GM12892 (cell line): ENCODE measurements around the gene GOLGA3.
A peak's percentile ranks its signal among the peaks of the same experiment; 100 is the strongest.
"Not testable (repeated sequence)": the region's sequence is repeated elsewhere in the genome, so short reads cannot be mapped to it uniquely, and the experiment has no call there.

Experiments used
- DNase-seq: peaks from one replicate; pipeline ENCODE4 v3.0.0; 2011; ENCODE audit not compliant: insufficient read length
- FAIRE-seq: peaks from 2 replicates; lab custom pipeline; 2011; peaks lifted over from hg19 to GRCh38; lab: Jason Lieb, UNC
- POLR2A ChIP-seq: IDR thresholded peaks from 2 replicates; pipeline ENCODE4 v1.6.1; 2011; ENCODE audit warnings: low read depth, low read length, control low read depth
- POLR2AphosphoS5 ChIP-seq: IDR thresholded peaks from 2 replicates; pipeline ENCODE4 v1.6.1; 2011; ENCODE audit warnings: low read depth, low read length, control low read depth
- TAF1 ChIP-seq: IDR thresholded peaks from 2 replicates; pipeline ENCODE4 v1.6.1; 2011; ENCODE audit warnings: low read depth, mild to moderate bottlenecking, control low read depth, low read length, borderline replicate concordance

GOLGA3 gene

DNA sequence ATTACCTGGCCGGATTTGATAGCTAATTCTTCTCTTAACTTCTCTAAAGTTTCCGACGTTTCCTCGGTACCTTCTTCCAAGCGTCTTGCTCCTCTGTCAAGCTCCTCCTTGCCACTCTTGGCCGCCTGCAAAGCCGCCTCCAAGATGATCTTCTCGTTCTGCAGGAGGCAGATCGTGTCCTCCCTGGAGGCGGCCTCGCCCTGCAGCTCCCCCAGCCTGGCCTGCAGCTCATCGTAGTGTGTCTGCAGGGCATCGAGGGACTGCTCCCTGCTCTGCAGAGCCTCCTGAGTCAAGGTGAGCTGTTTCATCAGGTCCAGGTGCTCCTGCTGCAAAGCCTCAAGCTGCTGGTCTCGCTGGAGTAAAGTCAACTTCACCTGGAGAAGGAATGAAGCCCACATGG is 32.8 kb downstream of the GOLGA3 start:
- TF ChIP-seq POLR2A (no peak), TAF1 (no peak), POLR2AphosphoS5 (no peak)

DNA sequence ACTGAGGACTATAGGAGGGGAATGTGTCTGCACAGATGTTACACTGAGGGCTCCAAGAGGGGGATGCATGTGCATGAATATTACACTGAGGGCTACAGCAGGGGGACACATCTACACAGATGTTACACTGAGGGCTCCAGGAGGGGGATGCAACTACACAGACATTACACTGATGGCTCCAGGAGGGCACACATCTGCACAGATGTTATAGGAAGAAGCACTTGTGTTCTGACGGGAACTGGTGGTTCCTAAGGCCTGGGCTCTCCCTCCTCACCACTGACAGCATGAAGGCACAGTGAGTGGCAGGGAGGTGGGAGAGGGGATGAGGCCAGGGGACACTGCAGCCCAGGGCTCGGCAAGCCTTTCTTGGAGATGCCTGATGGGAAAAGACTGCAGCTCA is 36.7 kb downstream of the GOLGA3 start:
- not testable (repeated sequence) for DNase-seq, FAIRE-seq

More for the DNA sequence above, 32.8 kb downstream of the GOLGA3 start:
- DNase-seq (no peak), FAIRE-seq (no peak)

DNA sequence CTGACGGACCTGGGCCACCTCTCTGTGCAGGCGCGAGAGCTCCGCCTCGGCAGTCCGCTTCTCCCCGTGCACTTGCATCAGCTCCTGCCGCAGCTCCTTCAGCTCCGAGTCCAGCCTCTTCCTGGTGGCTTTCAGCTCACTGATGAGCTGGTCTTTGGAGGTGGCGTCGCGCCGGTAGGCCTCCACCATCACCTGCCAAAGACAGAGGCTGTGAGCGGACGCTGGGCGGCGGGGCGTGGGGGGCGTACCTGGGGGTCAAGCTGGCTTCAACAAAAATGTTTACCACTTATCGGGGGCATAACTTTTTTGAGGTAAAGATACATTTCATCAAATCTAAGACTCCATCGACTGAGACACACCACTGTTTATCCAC is 39.6 kb downstream of the GOLGA3 start:
- TF ChIP-seq TAF1, result no peak
- FAIRE-seq, result no peak
- no peak for DNase-seq

DNA sequence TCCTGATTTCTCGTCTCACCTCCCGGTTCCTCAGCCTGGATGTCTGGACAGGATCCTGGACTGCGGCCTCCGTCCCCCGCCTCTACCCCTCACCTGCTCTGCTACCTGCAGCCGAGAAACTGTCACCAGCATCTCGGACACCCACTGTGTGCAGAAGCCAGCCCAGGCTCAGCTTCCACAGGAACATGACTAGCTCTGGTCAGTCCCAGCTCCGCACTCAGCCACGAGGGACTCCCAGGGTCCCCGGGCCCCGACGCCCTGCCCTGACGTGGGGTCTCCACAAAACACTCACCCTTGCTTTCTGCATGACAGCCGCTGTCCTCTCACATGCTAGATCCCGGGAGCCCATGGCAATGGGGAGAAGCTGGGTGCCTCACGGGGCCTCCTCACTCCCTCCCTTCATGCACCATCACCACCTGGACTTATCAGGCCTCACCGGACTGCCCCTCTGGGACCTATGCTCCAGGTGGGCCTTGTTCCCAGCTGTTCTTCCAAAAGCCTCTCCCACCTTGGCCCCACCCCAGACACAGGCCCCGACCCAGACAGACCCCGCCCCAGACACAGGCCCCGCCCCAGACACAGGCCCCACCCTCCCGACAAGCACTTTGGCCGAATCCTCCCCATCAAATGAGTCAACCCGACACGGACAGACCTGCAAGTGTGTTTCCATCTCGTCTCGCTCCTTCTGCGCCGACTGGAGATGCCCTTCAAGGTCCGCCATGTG is 40.1 kb downstream of the GOLGA3 start:
- FAIRE-seq (no peak), DNase-seq (no peak)
- no peak for TF ChIP-seq TAF1
- no peak for TF ChIP-seq POLR2AphosphoS5
- TF ChIP-seq POLR2A, result no peak

DNA sequence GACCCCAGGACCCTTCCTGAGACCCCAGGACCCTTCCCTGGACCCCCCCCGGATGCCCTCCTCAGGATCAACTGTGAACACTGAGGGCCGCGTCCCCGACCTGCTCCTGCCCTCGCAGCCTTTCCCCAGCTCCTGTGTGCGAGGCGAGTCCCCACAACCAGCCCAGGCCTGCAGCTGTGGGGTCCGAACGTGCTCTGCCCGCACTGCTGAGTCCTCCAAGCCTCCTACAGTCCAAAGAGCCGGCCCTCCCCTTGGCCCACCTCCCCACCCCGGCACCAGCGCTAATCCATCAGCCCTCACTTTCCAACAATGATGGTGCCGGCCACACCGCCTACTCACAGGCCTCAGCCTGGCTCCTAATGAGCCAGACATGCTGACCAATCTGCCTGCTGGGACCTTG is 40.8 kb downstream of the GOLGA3 start:
- no peak for DNase-seq
- TF ChIP-seq TAF1, result no peak
- TF ChIP-seq POLR2A, result no peak
- no peak for TF ChIP-seq POLR2AphosphoS5

DNA sequence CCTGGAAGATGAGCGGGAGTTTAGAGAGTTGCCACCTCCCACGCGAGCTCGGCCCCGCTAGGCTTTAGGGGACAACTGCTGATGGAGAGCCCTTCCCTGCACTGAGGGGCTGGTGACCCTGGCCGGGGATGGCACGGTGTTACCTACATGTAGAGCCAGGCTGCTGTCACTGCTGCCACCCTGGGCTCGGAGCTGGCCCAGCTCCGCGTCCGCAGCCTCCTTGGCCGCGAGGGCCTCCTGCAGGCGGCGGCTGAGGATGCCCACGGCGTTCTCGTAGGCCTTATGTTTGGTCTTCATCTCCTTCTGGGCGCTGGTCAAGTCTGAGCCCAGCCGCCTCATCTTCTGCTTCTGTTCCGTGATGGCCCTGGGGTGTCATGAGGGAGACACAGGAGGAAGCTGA is 42.5 kb downstream of the GOLGA3 start:
- DNase-seq (no peak), FAIRE-seq (no peak)
- TF ChIP-seq TAF1 (no peak), POLR2AphosphoS5 (no peak), POLR2A (no peak)

More for the DNA sequence above, 40.8 kb downstream of the GOLGA3 start:
- no peak for FAIRE-seq

DNA sequence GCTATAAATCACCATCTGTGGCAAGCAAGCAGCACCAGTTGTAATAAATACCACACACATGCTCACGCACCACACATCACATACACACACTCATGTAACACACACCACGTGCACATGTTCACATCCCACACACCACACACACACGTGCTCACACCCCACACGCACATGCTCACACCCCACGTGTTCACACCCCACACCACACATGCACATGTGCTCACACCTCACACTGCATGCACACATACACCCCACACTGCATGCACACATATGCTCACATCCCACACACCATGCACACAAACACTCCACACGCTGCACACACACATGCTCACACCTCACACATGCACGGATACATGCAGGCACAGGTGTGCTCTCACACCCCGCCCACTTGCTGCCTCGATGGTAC is 44.1 kb downstream of the GOLGA3 start:
- TF ChIP-seq TAF1, result no peak
- TF ChIP-seq POLR2AphosphoS5, result no peak
- no peak for TF ChIP-seq POLR2A
- FAIRE-seq, result no peak

DNA sequence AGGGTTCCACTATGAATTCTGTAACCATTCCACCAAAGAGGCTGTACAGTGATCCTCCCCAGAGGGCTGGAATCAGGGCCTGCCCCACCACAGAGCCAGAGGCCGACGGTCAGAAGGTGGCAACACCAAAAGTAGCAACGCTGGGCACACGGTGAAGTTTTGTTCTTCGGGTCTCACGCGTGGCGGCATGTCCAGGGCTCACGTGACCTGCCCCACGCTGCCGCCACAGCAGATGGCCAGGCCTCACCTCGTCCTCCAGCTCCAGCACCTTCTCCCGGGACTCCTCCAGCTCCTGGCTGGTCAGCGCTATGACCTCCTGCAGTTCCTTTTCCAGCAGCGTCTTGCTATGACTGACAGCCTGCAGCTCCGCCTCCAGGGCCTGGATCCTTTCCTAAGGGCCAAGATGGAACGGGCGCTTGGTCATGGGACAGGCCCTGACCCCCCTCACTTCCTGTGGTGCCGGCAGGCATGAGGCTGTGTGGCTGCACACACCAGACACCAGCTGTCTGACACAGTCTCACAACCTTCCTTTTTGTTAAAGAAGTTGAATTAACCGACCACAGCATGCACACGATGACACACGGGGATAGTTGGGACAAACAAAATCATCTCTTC is 44.6 kb downstream of the GOLGA3 start:
- FAIRE-seq, result no peak
- TF ChIP-seq POLR2A, result no peak
- no peak for TF ChIP-seq TAF1
- no peak for TF ChIP-seq POLR2AphosphoS5
- no peak for DNase-seq

More for the DNA sequence above, 44.1 kb downstream of the GOLGA3 start:
- no peak for DNase-seq

DNA sequence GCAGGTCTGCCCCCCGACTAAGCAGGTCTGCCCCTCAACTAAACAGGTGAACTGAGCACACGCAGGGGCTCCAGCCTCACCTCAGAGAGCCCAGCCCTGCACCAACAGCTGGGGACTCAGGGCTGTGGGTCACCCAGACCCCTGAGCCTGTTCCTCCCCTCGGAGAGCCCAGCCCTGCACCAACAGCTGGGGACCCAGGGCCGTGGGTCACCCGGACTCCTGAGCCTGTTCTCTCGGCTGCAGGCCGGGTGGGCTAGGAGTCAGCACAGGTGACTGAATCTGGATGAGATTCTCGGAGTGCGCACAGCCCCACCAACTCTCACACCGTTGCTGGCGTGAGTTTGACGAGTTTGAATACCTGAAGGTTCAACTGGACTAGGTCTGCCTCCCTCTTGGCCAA is 46.7 kb downstream of the GOLGA3 start:
- no peak for DNase-seq
- no peak for FAIRE-seq
- TF ChIP-seq POLR2A (no peak), TAF1 (no peak), POLR2AphosphoS5 (no peak)

DNA sequence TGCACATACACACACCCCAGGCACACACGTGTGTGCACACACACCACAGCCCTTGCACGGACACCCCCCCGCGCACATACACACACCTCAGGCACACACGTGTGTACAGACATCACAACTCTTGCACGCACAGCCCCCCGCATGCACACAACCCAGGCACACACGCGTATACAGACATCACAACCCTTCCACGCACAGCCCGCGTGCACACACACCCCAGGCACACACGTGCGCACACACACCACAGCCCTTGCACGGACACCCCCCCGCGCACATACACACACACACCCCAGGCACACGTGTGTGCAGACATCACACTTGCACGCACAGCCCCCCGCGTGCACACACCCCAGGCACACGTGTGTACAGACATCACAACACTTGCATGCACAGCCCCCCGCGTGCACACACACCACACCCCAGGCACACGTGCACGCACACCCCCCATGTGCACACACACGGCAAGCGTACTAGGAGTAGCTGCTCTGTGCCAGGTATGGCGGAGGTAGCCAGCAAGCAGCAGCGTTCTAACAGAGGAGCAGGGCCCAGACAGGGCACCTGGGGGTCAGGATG is 48.8 kb downstream of the GOLGA3 start:
- DNase-seq (no peak), FAIRE-seq (peak; percentile 27)

DNA sequence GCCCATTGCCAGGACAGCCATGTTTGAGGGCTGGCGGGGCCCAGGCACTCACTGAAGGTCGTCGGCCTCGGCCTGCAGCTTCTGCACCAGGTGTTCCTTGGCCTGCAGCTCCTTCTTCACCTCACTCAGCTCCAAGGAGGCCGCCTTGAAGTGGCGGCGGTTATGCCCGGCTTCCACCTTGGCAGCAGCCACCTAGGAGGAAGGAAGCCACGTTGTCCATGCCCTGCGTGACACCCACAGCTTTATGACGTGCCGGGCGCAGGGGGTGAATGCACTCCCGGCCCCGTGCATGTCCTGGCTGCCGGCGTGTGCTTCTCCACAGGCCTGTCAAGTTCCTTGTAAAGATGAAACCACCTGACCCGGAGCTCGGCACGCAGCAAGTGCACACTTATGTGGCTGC is 51.1 kb downstream of the GOLGA3 start:
- TF ChIP-seq POLR2A (no peak), TAF1 (no peak), POLR2AphosphoS5 (no peak)
- no peak for FAIRE-seq
- no peak for DNase-seq

More for the DNA sequence above, 48.8 kb downstream of the GOLGA3 start:
- TF ChIP-seq POLR2A (no peak), TAF1 (no peak), POLR2AphosphoS5 (no peak)

DNA sequence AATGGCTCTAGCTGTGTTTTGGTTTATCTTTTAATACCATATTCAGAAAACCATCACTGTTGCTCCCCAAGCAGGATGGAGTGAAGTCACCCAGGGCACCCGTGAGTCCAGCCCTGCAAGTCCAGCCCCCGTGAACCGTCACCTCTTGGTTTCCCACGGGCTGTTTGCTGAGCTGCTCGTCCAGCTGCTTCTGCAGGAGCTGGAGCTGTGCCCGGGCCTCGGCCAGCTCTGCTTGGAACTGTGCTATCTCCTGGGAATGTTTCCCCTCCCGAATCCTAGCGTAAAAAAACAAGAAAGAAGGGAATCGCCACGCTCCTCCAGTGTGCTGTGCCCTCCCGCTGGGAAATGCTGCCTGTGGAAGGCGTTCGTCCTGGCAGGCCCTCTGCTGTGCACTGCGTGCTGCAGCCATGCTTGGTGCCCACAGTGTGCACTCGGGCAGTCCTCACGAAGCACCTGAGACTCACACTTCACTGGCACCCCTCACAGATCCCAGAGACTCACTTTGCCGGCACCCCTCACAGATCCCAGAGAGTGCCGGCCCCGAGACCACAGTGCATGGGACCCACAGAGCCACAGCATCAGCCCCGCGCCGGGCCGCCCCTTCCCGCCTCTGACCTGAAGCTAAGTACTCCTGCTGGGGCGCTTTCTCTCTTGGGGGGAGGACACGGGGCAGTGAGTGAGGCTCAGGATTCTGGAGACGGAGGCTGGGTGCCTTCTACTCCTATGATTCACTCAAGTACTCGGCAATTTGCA is 51.7 kb downstream of the GOLGA3 start:
- FAIRE-seq (no peak), DNase-seq (no peak)
- no peak for TF ChIP-seq TAF1
- no peak for TF ChIP-seq POLR2AphosphoS5
- TF ChIP-seq POLR2A, result no peak

DNA sequence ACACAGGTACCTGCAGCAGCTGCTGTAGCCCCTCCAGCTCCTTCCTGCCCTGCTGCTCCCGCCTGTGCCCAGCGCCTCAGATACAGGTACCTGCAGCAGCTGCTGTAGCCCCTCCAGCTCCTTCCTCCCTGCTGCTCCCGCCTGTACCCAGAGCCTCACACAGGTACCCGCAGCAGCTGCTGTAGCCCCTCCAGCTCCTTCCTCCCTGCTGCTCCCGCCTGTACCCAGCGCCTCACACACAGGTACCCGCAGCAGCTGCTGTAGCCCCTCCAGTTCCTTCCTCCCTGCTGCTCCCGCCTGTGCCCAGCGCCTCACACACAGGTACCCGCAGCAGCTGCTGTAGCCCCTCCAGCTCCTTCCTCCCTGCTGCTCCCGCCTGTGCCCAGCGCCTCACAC is 52.4 kb downstream of the GOLGA3 start:
- not testable (repeated sequence) for FAIRE-seq

More for the DNA sequence above, 52.4 kb downstream of the GOLGA3 start:
- not testable (repeated sequence) for DNase-seq
